Measurements from ENCODE around the gene FGFR2. TPM values are rescaled to one million over a fixed set of nuclear protein-coding genes. Genes with fewer than 3 reads are reported as not detected.

The FGFR2 gene
- total and polyA plus RNA-seq, 2 donors (not counting 3 experiments of a cell fraction or from before 2014, with no cell fraction given) = 0.06 TPM; not detected in 1

DNA sequence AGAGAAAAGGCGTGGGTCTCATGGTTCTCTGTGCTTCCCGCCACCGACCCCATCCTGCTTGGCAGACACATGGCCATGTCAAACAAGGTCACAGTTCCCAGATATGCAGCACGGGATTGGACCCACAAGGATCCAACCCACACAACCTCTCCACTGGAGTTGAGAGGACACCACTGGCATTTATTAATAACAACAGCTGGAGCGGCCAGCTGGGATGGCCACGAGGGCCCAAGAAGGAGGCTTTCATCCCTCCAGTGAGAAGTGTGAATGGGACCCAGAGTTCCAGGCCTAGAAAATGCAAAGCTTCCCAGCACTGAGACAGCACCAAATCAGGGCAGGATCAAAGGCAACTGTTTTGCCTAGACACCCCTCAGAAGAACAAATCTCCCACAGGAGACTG, 31.5 kb downstream of the FGFR2 start:
- CTCF ChIA-PET = no interaction called here
- dilution Hi-C loops (cut with MboI; ENCODE audit: extremely low pct_ligation_motif_present, low sequenced_read_pairs) (no loop called here), intact Hi-C loops (cut with micrococcal nuclease) (no loop called here)
- no peaks in the 10 kb centered on the region for H3K79me2 ChIP-seq (ENCODE audit: control insufficient read depth, insufficient read depth, low read length)
- no peak for FAIRE-seq
- H3K4me1 ChIP-seq (ENCODE audit: control insufficient read depth, extremely low read depth, insufficient read depth, low read length) = peaks cover 8% of the 10 kb centered on the region
- POLR2A ChIA-PET = no interaction called here
- H3K9ac ChIP-seq (replicated peaks; ENCODE audit: extremely low read depth, insufficient read depth, low read length) = no peak overlapping the region
- no peak overlapping the region for H3K4me2 ChIP-seq (ENCODE audit: insufficient read depth, low read length)
- no peaks in the 10 kb centered on the region for H3K27me3 ChIP-seq (ENCODE audit: control insufficient read depth in 2 of 2, insufficient read depth in 2 of 2, low read length in 2 of 2)
- DNase-seq (ENCODE audit: low read depth, low spot score) = no peak
- no peaks in the 10 kb centered on the region for H3K9me1 ChIP-seq (replicated peaks; ENCODE audit: control insufficient read depth, extremely low read depth, insufficient read depth, low read length)
- no peaks in the 10 kb centered on the region for H4K20me1 ChIP-seq (replicated peaks; ENCODE audit: control insufficient read depth, extremely low read depth, insufficient read depth, low read length)
- H3K27ac ChIP-seq (ENCODE audit: insufficient read depth, low read depth, low read length) = no peak overlapping the region
- H3K36me3 ChIP-seq (ENCODE audit: control insufficient read depth in 2 of 2, extremely low read depth in 1 of 2, insufficient read depth in 2 of 2, low read length in 2 of 2) = no peaks in the 10 kb centered on the region
- H3K9me3 ChIP-seq (replicated peaks; ENCODE audit: control insufficient read depth, insufficient read depth, low read length) = peaks cover 1% of the 10 kb centered on the region
- BruUV-seq (replicated peaks) = no TSS peak
- no peak overlapping the region for H2AFZ ChIP-seq (ENCODE audit: low read depth, low read length)
- no peak overlapping the region for H3K4me3 ChIP-seq (replicated peaks in 1 of 3; ENCODE audit: insufficient read depth in 1 of 3, low read depth in 1 of 3, low read length in 3 of 3)
- no peak for TF ChIP-seq FOS (IDR thresholded peaks at IDR 0.05; ENCODE audit: borderline replicate concordance, insufficient read depth, low read length)
- no peak for TF ChIP-seq POLR2A (IDR thresholded peaks at IDR 0.05; ENCODE audit: low read depth, low read length)
- TF ChIP-seq, protein P1, sequence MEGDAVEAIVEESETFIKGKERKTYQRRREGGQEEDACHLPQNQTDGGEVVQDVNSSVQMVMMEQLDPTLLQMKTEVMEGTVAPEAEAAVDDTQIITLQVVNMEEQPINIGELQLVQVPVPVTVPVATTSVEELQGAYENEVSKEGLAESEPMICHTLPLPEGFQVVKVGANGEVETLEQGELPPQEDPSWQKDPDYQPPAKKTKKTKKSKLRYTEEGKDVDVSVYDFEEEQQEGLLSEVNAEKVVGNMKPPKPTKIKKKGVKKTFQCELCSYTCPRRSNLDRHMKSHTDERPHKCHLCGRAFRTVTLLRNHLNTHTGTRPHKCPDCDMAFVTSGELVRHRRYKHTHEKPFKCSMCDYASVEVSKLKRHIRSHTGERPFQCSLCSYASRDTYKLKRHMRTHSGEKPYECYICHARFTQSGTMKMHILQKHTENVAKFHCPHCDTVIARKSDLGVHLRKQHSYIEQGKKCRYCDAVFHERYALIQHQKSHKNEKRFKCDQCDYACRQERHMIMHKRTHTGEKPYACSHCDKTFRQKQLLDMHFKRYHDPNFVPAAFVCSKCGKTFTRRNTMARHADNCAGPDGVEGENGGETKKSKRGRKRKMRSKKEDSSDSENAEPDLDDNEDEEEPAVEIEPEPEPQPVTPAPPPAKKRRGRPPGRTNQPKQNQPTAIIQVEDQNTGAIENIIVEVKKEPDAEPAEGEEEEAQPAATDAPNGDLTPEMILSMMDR (IDR thresholded peaks at IDR 0.05; ENCODE audit: extremely low read depth in 1 of 2, insufficient read depth in 1 of 2, low read depth in 1 of 2, low read length in 2 of 2) = no peak
- TF ChIP-seq, protein P2, sequence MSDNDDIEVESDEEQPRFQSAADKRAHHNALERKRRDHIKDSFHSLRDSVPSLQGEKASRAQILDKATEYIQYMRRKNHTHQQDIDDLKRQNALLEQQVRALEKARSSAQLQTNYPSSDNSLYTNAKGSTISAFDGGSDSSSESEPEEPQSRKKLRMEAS (IDR thresholded peaks at IDR 0.05; ENCODE audit: insufficient read depth, insufficient read length) = no peak
- no peak for TF ChIP-seq MYC (IDR thresholded peaks at IDR 0.05; ENCODE audit: low read depth, low read length)
- no peak for TF ChIP-seq GATA2 (IDR thresholded peaks at IDR 0.05; ENCODE audit: insufficient read depth, insufficient read length, low read depth, low read length)
- TF ChIP-seq POLR2AphosphoS5 (IDR thresholded peaks at IDR 0.05; ENCODE audit: insufficient read depth, low read depth, low read length) = no peak
- TF ChIP-seq EZH2 (IDR thresholded peaks at IDR 0.05; ENCODE audit: borderline replicate concordance, low read depth, low read length, severe bottlenecking) = no peak
